Subcutaneous adipose tissue (tissue), 4 donors: Measurements from ENCODE around the gene SHANK3. TPM values are rescaled to one million over a fixed set of nuclear protein-coding genes. Genes with fewer than 3 reads are reported as not detected.

Experiments used
- total RNA-seq, 4 donors: library from RNA; depleted of rRNA; stranded (reverse); fragments of >200 nt; gene quantifications; one replicate each; pipeline ENCODE4 v1.1.0, GENCODE V29; 2016
- TF ChIP-seq, protein P1 (sequence below): fragments of 450-650 bp; IDR thresholded peaks from one replicate; pipeline ENCODE4 v1.5.1; 2016; ENCODE audit warnings: low read depth, mild to moderate bottlenecking, control low read depth, antibody characterized with exemption, moderate library complexity

SHANK3 gene
- total RNA-seq, 4 donors from 2014 or later, result 5.1 to 87.2 (median 15.2) TPM

DNA sequence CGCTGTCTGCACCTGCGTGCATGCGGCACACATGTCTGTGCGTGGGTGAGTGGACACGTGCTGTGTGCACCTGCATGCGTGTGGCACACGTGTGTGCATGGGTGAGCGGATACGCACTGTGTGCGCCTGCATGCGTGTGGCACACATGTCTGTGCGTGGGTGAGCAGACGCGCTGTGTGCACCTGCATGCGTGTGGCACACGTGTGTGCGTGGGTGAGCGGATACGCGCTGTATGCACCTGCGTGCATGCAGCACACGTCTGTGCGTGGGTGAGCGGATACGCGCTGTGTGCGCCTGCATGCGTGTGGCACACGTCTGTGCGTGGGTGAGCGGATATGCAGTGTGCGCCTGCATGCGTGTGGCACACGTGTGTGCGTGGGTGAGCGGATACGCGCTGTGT lies 38.3 kb downstream of the SHANK3 start:
- TF ChIP-seq, protein P1, sequence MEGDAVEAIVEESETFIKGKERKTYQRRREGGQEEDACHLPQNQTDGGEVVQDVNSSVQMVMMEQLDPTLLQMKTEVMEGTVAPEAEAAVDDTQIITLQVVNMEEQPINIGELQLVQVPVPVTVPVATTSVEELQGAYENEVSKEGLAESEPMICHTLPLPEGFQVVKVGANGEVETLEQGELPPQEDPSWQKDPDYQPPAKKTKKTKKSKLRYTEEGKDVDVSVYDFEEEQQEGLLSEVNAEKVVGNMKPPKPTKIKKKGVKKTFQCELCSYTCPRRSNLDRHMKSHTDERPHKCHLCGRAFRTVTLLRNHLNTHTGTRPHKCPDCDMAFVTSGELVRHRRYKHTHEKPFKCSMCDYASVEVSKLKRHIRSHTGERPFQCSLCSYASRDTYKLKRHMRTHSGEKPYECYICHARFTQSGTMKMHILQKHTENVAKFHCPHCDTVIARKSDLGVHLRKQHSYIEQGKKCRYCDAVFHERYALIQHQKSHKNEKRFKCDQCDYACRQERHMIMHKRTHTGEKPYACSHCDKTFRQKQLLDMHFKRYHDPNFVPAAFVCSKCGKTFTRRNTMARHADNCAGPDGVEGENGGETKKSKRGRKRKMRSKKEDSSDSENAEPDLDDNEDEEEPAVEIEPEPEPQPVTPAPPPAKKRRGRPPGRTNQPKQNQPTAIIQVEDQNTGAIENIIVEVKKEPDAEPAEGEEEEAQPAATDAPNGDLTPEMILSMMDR, result no peak

DNA sequence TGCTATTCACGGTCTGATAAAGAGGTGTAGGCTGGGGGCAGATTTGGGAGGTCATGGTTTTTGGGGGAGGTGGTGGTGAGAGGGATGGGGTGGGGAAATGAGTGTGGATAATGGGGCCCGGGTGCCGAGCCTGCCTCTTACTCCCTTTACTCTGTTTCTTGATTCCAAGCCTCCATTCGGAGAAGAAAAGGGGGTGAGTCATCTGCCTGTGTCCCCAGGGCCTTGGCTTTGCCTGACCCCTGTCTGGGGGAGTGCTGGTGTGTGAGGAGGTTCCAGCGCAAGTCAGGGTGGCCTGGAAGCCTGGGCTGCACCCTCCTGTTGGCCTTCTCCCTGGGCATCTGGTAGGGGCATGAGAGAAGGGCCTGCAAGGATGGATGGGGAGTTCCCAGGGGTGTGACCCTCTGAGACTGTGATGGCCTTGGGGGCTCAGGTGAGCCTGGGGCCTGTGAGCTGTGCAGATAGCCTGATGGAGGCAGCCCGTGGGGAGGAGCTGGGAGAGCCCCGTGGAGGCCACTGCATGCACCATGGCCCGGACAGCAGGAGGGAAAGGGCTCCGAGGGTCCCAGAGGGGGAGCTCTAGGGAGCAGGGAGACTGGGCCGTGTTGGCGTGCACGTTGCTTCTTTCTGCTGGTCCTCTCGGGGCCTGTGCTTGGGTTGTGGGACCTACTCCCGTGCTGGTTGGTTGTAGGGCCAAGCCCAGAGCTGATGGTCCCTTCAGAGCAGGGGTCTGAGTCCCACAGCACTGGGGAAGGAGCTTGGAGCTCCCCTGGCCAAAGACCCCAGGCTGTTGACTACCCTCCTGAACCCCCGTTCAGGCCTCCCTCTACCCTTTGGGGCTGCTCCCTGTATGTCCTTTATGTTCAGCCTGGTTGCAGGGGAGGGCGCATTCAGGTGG lies 39.1 kb downstream of the SHANK3 start:
- TF ChIP-seq, protein P1, result no peak

GRCh38 chr22:50712341-50713007 lies 39.9 kb downstream of the SHANK3 start:
- TF ChIP-seq, protein P1, result no peak

GRCh38 chr22:50713008-50713385 lies 40.4 kb downstream of the SHANK3 start:
- TF ChIP-seq, protein P1, result no peak

DNA sequence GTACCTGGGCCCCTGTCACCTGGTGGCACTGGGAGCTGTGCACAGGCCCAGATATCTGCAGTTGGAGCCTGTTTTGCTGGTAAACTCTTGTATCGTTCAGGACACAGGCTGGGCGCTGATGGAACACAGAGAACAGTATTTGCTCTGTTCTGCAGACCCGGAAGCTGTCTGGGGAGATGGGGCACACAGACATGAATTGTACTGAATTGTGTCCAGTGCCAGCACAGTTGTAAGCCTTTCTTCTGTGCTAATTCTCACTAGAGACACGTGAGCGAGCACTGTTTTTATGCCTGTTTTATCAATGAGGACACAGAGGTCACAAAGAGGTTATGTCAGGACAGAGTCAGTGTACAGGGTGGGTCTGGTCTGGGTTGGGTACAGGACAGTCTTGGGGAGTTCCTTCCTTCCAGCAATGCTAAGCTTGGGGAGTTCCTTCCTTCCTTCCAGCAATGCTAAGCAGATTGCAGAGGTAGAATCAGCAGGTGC lies 41.0 kb downstream of the SHANK3 start:
- TF ChIP-seq, protein P1, result no peak

DNA sequence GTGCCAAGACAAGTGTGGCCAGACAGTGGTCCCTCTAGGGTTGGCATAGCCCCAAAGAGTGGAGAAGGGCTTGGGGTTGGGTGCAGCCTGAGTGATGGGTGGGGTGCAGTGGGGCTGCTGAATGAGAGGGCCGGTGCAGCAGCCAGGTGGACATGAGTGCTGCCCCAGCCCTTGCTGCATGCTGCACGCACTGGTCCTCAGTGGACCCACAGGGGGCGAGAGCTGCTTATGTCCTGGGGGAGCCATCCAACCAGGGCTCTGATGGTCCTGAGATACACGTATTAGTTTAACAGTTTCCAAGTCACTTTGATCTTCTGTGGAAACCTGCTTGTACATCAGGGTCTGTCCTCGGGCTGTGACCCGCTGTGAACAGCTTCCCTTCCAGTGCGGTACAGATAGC lies 41.5 kb downstream of the SHANK3 start:
- TF ChIP-seq, protein P1, result no peak

GRCh38 chr22:50714631-50715179 lies 42.1 kb downstream of the SHANK3 start:
- TF ChIP-seq, protein P1, result no peak
